ENCODE results near the gene SATB2.

The SATB2 gene

GRCh38 chr2:199228887-199229819, 228.6 kb downstream of the SATB2 start:
- Histone ChIP-seq H3K27ac (ENCODE audit: low read depth, low read length) (no peak overlapping the region), H3K27me3 (ENCODE audit: control insufficient read depth in 1 of 2, insufficient read depth in 2 of 2, low read length in 2 of 2) (no peaks in the 10 kb centered on the region), H3K4me1 (ENCODE audit: control insufficient read depth in 1 of 2, insufficient read depth in 2 of 2, low read length in 2 of 2) (no peaks in the 10 kb centered on the region)

GRCh38 chr2:199223791-199224190, 233.9 kb downstream of the SATB2 start:
- Histone ChIP-seq H3K9me3 (ENCODE audit: control insufficient read depth in 1 of 2, low read length in 2 of 2) (no peaks in the 10 kb centered on the region), H3K9ac (ENCODE audit: low read depth in 1 of 2, low read length in 2 of 2) (no peak overlapping the region), H3K4me1 (ENCODE audit: control insufficient read depth in 1 of 2, insufficient read depth in 2 of 2, low read length in 2 of 2) (no peaks in the 10 kb centered on the region), H3K27me3 (ENCODE audit: control insufficient read depth in 1 of 2, insufficient read depth in 2 of 2, low read length in 2 of 2) (no peaks in the 10 kb centered on the region), H3K36me3 (ENCODE audit: control insufficient read depth in 1 of 2, insufficient read depth in 2 of 2, low read length in 2 of 2) (no peaks in the 10 kb centered on the region), H3K27ac (ENCODE audit: low read depth, low read length) (no peak overlapping the region), H3K4me3 (ENCODE audit: low read depth in 1 of 2, low read length in 2 of 2) (no peak overlapping the region)

More at GRCh38 chr2:199228887-199229819, 228.6 kb downstream of the SATB2 start:
- no peaks in the 10 kb centered on the region for H3K9me3 ChIP-seq (ENCODE audit: control insufficient read depth in 1 of 2, low read length in 2 of 2)
- H3K9ac ChIP-seq (ENCODE audit: low read depth in 1 of 2, low read length in 2 of 2), result no peak overlapping the region
- H3K4me3 ChIP-seq (ENCODE audit: low read depth in 1 of 2, low read length in 2 of 2), result no peak overlapping the region
- no peaks in the 10 kb centered on the region for H3K36me3 ChIP-seq (ENCODE audit: control insufficient read depth in 1 of 2, insufficient read depth in 2 of 2, low read length in 2 of 2)

- H3K9me3 ChIP-seq (ENCODE audit: control insufficient read depth in 1 of 2, low read length in 2 of 2), result no peaks in the 10 kb centered on the region
- H3K36me3 ChIP-seq (ENCODE audit: control insufficient read depth in 1 of 2, insufficient read depth in 2 of 2, low read length in 2 of 2), result no peaks in the 10 kb centered on the region
- no peak overlapping the region for H3K9ac ChIP-seq (ENCODE audit: low read depth in 1 of 2, low read length in 2 of 2)
- H3K27me3 ChIP-seq (ENCODE audit: control insufficient read depth in 1 of 2, insufficient read depth in 2 of 2, low read length in 2 of 2), result no peaks in the 10 kb centered on the region
- no peak overlapping the region for H3K4me3 ChIP-seq (ENCODE audit: low read depth in 1 of 2, low read length in 2 of 2)
- H3K27ac ChIP-seq (ENCODE audit: low read depth, low read length), result no peak overlapping the region
- H3K4me1 ChIP-seq (ENCODE audit: control insufficient read depth in 1 of 2, insufficient read depth in 2 of 2, low read length in 2 of 2), result no peaks in the 10 kb centered on the region
Observed at GRCh38 chr2:199220920-199221319, 236.8 kb downstream of the SATB2 start.

- H3K27me3 ChIP-seq (ENCODE audit: control insufficient read depth in 1 of 2, insufficient read depth in 2 of 2, low read length in 2 of 2), result no peaks in the 10 kb centered on the region
- no peaks in the 10 kb centered on the region for H3K9me3 ChIP-seq (ENCODE audit: control insufficient read depth in 1 of 2, low read length in 2 of 2)
- no peaks in the 10 kb centered on the region for H3K4me1 ChIP-seq (ENCODE audit: control insufficient read depth in 1 of 2, insufficient read depth in 2 of 2, low read length in 2 of 2)
- no peak overlapping the region for H3K4me3 ChIP-seq (ENCODE audit: low read depth in 1 of 2, low read length in 2 of 2)
- H3K9ac ChIP-seq (ENCODE audit: low read depth in 1 of 2, low read length in 2 of 2), result no peak overlapping the region
- no peaks in the 10 kb centered on the region for H3K36me3 ChIP-seq (ENCODE audit: control insufficient read depth in 1 of 2, insufficient read depth in 2 of 2, low read length in 2 of 2)
- H3K27ac ChIP-seq (ENCODE audit: low read depth, low read length), result no peak overlapping the region
Observed at GRCh38 chr2:199219551-199219950, 238.2 kb downstream of the SATB2 start.
